HG03066 (cell line): ENCODE measurements around the gene MTFP1.
"Not testable (repeated sequence)": the region's sequence is repeated elsewhere in the genome, so short reads cannot be mapped to it uniquely, and the experiment has no call there.

Source experiments
- ATAC-seq: cut with Tn5 transposase; IDR thresholded peaks from one replicate; pipeline ENCODE4 v1.9.1; 2021; ENCODE audit warnings: low read depth; ENCODE audit not compliant: unreplicated experiment

Gene MTFP1

DNA sequence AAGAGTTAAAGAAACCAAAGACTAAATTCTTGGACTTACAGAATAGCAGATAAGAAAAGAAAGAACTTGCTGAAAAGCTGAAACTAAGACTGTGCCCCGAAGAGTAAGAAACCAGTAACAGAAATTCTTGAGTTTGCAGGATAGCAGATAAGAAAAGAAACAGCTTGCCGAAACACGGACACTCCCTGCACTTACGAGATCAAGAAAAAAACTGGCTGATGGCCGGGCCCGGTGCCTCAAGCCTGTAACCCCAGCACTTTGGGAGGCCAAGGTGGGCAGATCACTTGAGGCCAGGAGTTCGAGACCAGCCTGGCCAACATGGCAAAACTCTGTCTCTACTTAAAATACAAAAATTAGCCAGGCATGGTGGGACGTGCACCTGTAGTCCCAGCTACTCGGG lies 25.9 kb downstream of the MTFP1 start:
- ATAC-seq = not testable (repeated sequence)

DNA sequence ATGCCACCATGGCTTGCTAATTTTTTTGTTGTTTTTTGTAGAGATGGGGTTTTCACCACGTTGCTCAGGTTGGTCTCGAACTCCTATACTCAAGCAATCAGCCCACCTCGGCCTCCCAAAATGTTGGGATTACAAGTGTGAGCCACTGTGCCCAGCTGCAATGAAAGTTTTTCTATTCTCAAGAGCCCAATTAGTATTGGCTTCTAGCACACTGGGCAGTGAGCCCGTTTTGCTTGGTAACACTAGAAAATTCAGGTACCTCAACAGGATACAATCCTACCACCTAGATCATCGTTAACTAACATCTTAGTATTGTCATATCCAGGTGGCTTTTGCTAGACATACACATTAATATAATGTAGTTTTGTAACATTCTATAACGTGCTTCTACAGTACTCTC lies 27.3 kb downstream of the MTFP1 start:
- no peak for ATAC-seq

DNA sequence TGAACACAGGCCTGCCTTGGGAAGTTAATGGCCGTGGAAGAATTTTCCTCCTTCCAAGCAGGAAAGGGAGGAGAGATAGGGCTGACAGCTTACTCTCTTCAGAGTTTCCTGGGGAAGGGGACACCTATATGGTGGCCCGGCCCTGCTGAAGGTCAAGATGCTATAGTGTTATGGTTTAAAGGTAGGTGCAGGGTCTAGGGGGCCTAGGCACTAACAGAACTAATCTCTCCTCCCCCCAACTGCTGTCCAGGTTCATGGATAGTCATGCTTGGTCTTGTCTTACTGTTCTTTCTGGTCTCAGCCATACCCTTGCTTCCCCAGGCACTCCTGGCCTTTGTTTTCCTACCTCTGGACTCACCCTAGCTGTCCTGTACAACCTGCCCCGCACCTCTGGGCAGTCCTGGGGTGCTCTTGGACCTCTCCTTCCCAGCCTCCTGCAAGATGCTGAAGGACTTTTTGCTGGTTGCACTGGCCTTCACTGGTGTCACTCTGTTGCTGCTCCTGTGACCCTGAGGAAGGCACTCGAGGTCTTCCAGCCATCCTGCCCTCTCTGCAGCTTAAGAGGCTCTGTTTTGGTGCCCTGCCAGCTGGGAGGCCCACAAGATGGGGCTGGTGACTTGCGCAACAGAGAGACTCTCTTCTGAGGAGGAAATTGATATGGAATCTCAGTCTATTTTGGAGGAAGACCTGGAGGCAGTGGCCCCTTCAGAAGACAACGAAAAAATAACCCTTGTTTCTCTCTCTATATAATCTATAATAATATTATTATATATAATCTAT lies 28.4 kb downstream of the MTFP1 start:
- ATAC-seq = no peak

DNA sequence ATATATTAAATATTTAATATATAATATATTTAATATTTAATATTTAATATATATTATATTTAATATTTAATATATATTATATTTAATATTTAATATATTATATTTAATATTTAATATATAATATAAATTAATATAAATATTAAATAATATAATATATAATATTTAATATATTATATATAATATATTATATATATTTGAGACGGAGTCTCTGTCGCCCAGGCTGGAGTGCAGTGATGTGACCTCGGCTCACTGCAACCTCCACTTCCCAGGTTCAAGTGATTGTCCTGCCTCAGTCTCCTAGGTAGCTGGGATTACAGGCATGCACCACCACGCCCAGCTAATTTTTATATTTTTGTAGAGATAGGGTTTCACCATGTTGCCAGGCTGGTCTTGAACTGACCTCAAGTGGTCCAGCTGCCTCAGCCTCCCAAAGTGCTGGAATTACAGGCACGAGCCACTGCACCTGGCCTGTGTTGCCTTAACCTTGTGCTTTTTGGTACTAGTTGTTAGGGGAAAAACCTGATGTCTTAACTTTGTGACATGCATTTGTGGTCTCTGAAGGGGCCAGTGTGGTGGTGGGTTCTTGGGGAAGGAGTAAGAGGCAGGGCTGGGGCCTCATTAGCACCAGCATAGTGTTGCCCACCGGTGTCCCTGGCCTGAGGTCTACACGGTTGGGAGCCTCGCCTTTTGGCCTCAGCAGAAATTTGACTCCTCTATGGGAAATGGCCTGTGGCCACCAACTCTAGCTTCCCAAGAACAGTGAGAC lies 29.7 kb downstream of the MTFP1 start:
- no peak for ATAC-seq

DNA sequence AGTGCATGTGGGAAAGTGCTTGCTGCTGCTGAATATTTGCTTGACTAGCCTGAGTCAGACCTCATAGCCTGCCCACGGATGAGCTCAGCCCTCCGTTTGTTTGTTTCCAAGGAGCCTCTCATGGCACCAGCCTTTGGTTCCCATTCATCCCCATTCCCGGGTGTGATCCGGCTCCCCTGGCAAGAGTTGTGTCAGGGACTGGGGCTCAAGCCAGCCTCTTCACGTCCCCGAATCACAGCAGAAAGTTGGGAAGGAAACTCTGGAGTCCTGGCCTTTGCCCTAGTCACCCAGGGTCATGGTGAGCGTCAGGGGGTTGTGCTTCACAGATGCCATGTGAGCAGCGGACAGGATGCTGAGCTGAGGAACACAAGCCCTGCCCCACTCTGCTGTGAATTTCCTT lies 32.4 kb downstream of the MTFP1 start:
- ATAC-seq = no peak

DNA sequence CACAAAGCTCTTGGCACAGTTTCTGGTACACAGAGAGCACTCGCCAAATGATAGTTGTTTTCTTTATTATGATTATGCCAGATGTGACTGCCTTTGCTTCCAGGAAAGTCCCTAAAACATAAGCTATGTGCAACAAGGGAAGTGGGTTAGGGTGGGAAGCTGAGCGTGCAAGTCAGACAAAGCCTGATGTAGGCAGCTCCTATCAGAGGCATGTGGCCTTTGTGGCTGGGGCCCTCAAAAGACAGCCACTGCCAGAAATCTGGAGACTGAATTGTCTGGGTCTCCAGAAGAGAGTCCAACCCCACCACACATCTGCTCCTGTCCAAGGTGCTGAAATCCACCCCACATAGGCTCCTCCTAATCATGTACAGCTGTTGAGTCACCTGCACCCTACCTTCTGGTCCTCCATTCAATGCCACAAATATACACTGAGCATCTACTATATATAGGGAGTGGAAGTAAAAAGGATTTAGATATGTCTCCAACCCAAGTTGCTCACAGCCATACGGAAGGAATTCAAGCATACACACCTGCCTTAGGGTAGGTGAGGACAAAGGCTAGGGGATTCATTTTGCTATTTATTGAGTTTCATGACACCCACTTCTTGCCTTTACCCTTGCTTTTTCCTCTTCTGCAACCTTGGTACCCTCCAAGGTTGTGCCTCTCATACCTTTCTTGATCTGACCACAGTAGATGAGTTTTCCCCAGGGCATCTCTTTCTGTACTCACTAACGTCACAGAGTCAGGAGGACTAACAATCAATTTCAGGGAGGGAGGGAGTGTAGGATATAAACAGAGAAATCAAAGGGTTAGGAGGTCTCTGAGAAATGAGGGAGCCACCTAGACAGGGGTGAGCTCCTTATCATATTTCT lies 33.8 kb downstream of the MTFP1 start:
- no peak for ATAC-seq

DNA sequence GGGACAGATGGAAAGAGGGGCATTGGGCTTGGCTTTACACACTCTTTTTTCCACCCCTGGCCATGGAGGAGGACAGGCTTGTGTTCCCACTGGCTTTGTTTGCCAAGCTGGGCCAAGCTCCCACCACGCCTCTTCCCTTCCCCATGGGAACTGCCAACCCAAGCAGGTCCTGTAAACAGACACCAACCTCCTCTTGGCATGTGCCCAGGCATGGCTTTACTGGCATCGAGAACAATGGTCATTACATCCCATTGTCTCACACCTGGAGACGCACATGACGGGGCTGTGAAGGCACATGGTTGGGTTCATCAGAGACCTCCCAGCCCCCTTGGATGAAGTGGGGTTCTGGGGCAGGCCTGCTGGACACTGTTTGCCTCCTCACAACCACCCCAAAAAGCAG lies 34.6 kb downstream of the MTFP1 start:
- ATAC-seq = no peak

DNA sequence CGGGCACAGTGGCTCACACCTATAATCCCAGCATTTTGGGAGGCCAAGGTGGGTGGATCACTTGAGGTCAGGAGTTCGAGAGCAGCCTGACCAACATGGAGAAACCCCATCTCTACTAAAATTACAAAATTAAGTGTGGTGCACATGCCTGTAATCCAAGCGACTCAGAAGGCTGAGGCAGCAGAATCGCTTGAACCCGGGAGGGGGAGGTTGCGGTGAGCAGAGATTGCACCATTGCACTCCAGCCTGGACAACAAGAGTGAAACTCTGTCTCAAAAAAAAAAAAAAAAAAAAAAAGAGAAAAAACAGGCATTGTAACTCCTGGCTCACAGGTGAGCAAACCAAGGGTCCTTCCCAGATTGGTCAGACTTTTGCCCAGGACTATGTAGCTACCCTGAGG lies 35.0 kb downstream of the MTFP1 start:
- ATAC-seq = not testable (repeated sequence)

DNA sequence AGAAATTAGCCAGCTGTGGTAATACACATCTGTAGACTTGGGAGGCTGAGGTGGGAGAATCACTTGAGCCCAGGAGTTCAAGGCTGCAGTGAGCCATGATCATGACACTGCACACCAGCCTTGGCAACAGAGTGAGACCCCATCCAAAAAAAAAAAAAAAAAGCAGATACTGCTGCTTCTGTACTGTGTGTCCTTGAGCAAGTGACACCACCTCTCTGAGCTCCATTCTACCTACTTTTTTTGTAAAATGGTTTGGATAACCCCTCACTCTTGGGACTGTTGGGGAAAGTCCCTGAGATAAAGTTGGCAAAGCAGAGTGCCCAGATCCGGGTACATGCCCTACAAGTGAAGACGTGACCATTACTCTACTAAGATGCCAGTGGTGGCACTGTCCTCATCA lies 43.6 kb downstream of the MTFP1 start:
- ATAC-seq = no peak

DNA sequence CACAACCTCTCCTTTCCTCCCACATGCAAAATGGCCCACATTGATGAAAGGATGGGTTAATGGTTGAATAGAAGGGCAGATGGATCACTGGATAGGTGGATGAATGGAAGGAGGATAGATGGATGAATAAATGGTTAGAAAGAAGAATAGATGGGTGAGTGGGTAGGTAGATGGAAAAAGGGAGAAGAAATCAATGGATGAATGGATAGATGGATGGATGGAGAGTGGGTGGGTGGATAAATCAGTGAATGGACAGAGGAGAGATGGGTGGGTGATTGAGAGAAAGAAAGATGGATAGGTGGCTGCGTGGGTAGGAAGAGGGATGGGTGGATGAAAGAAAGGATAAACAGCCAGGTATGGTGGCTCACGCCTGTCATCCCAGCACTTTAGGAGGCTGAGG lies 45.1 kb downstream of the MTFP1 start:
- no peak for ATAC-seq

DNA sequence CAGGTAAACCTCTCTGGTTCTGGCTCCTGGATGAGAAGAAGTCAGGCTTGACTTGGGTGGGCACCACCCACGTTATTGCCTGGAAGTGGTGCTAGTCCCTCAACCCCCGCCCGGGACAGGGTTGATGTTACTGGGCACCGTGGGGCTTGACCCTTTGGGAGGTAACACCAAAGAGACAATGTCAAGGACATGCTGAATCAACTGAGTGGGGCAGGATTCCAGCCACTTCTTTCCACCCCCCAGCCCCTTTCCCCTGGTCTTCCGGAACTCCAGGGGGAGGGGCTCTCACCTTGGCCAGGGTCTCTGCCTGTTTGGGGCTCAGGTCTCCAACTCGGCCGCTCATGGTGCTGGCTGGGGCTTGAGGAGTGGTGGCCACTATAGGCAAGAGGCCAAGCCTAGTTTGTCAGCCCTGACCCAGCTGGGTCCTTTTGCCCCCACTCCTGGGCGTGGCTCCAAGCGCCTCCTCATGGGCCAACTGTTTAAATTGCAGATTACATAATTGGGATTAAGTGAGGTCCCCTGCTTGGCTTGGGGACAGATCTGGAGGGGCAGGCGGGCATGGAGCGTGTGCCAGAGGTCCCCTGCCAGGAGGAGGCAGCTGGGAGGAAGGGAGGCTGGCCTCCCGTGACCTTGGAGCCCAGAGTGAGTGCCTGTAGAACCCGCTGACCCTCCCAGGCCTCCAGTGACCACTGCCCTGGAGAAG lies 46.2 kb downstream of the MTFP1 start, which contains the start of gene SEC14L3:
TSS of gene SEC14L3 (minus strand) at position 402 of the 703 bp plus-strand sequence. CDS start at position 343, 59 bp downstream.
- ATAC-seq = no peak

DNA sequence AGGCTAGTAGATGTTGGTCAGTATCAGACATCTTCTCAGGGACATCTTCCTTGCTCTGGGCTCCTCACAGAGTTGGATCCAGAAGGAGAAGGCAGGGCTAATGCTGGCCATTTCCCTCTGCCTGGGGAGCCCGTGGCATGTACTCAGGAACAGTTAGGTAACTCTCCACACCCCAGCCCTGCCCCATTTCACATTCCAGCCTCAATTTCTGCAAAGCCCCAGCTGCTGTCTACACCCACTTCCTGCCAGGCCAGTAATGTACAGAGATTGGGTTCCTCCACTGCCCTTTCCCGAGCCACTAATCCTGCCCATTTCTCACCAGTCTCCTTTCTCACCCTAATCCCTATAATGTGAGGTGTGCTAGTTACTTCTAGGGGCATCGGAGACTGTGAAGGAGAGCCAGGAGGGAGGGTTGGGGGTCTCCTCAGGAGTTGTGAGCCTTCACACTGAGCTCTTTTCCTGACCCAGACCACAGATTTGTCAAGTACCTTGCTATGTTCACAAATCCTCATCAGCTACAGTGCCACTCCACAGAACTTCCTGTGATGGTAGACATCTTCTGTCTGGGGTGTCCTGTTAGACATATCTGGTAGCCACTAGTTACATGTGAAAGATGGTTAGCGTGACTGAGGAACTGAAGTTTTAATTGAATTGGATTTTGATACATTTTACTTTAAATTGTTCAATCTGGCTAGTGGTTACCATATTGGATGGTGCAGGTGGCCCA lies 47.6 kb downstream of the MTFP1 start:
- ATAC-seq = no peak

DNA sequence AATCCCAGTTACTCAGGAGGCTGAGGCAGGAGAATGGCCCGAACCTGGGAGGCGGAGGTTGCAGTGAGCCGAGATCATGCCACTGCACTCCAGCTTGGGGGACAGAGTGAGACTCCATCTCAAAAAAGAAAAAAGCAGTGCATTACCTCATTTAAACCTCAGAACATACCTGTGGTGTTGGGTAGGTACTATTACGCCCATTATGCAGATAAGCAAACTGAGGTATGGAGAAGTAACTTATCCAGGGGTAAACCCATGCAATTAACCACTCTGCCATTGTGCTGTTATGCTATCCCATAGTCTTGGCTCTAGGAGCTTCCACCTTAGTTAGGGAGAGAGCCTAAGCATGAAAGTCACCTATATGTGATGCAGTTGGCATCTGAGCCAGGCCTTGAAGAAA lies 48.6 kb downstream of the MTFP1 start:
- ATAC-seq = no peak

DNA sequence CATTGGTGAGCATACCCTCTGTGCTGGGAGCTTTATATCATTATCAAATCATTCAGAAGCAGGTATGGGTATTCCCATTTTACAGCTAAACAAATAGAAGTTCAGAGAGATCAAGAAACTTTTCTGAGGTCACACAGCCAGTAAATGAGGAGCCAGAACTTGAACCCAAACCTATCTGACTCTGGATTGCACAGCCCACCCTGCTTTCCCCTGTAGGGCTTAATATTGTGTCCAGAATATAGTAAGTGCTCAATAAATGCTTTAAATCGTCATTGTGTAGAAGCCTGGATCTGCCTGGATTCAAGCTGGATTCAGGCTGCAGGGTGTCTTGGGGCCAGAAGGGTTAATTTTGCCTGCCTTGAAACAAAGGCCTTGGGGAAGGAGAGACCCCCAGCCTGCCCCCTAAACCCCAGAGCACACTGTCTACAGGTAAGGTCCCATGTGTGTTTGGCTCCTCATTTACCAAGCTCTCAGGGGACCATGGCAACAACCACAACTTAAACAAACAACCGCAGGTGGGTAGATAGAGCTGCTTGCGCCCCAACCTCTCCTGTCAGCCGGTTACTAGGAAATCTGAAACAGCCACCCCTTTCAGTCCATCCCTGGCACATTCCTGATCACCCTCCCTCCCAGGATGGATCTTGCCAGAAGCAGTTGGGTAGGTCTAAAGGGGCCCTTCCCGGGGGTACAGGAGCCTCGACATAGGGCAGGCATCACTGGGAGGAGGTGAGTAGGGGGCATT lies 49.3 kb downstream of the MTFP1 start:
- ATAC-seq = no peak
